ENCODE measurements around the gene GRIK4. TPM values are rescaled to one million over a fixed set of nuclear protein-coding genes. Genes with fewer than 3 reads are reported as not detected.

Gene GRIK4, protein sequence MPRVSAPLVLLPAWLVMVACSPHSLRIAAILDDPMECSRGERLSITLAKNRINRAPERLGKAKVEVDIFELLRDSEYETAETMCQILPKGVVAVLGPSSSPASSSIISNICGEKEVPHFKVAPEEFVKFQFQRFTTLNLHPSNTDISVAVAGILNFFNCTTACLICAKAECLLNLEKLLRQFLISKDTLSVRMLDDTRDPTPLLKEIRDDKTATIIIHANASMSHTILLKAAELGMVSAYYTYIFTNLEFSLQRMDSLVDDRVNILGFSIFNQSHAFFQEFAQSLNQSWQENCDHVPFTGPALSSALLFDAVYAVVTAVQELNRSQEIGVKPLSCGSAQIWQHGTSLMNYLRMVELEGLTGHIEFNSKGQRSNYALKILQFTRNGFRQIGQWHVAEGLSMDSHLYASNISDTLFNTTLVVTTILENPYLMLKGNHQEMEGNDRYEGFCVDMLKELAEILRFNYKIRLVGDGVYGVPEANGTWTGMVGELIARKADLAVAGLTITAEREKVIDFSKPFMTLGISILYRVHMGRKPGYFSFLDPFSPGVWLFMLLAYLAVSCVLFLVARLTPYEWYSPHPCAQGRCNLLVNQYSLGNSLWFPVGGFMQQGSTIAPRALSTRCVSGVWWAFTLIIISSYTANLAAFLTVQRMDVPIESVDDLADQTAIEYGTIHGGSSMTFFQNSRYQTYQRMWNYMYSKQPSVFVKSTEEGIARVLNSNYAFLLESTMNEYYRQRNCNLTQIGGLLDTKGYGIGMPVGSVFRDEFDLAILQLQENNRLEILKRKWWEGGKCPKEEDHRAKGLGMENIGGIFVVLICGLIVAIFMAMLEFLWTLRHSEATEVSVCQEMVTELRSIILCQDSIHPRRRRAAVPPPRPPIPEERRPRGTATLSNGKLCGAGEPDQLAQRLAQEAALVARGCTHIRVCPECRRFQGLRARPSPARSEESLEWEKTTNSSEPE
- total RNA-seq (0.11 and 0.45 TPM in 2 replicates), polyA plus RNA-seq (0.05 and 0.28 TPM in 2 replicates)

DNA sequence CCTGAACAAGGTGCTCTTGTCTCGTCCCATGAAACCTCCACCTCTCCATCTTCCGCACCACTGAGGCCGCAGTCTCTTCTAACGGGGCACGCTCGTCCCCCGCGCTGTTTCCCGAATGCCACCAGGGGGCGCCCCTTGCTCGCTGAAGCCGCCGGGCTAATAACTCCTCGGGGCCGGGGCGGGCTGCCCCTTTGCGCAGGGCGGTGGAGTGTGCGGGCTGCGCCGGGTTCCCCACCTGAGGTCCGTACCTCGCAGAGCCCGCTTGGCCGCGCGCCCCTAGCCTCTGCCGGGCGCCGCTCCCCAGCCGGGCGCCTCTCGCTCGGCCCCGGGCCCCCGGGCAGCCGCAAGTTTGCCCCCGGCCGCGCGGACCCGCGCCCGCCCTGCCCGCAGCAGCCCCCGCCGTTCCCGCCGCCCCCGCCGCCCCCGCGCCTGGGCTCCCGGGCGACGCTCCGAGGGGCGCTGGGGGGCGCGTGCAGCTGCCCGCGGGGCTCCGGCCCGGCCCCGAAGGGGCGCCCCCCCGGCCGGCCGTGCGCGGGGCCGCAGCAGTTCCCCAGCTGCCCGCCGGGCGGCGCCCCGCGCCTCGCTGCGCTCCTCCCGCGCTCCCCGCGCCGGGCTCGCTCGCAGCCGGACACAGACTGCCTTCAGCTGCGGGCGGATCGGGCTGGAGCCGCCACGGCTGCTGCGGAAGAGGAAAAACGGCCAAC, at the start of gene GRIK4:
GRIK4 (plus strand) TSS at position 633 of the 704 bp plus-strand sequence. CDS start 148,571 bp downstream, outside the sequence.
- peak; percentile 82 to 93 for DNase-seq (ENCODE audit: low read depth in 1 of 2, low spot score in 1 of 2)
- H3K4me1 ChIP-seq (ENCODE audit: low read depth): peaks cover 2% of the 10 kb centered on the region
- H3K4me3 ChIP-seq: peak within 1 kb of the TSS; percentile 54
- no peaks in the 10 kb centered on the region for H3K9me3 ChIP-seq (ENCODE audit: low read depth)
- H3K36me3 ChIP-seq: no peaks in the 10 kb centered on the region
- peaks cover 81% of the 10 kb centered on the region for H3K27me3 ChIP-seq
- H3K27ac ChIP-seq: no peak within 1 kb of the TSS
- TF ChIP-seq, protein P1, sequence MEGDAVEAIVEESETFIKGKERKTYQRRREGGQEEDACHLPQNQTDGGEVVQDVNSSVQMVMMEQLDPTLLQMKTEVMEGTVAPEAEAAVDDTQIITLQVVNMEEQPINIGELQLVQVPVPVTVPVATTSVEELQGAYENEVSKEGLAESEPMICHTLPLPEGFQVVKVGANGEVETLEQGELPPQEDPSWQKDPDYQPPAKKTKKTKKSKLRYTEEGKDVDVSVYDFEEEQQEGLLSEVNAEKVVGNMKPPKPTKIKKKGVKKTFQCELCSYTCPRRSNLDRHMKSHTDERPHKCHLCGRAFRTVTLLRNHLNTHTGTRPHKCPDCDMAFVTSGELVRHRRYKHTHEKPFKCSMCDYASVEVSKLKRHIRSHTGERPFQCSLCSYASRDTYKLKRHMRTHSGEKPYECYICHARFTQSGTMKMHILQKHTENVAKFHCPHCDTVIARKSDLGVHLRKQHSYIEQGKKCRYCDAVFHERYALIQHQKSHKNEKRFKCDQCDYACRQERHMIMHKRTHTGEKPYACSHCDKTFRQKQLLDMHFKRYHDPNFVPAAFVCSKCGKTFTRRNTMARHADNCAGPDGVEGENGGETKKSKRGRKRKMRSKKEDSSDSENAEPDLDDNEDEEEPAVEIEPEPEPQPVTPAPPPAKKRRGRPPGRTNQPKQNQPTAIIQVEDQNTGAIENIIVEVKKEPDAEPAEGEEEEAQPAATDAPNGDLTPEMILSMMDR (IDR thresholded peaks at IDR 0.05; ENCODE audit: low read depth, low read length): peak; percentile 94

DNA sequence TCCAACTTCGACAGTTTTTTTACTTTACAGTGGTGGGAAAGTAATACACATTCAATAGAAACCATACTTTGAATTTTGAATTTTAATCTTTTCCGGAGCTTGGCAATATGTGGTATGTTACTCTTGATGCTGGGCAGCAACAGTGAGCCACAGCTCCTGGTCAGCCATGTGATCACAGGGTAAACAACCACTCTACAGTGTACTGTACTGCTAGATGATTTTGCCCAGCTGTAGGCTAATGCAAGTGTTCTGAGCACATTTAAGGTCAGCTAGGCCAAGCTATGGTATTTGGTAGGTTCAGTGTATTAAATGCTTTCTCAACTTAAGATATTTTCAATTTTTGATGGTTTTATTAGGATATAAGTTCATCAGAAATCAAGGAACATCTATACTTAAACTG, 48.7 kb upstream of the GRIK4 start:
- no peak for DNase-seq (ENCODE audit: low read depth in 1 of 2, low spot score in 1 of 2)
- H3K27me3 ChIP-seq: no peaks in the 10 kb centered on the region
- no peaks in the 10 kb centered on the region for H3K9me3 ChIP-seq (ENCODE audit: low read depth)
- H3K4me1 ChIP-seq (ENCODE audit: low read depth): no peaks in the 10 kb centered on the region
- TF ChIP-seq, protein P1 (IDR thresholded peaks at IDR 0.05; ENCODE audit: low read depth, low read length): no peak
- H3K4me3 ChIP-seq: no peak overlapping the region
- H3K36me3 ChIP-seq: peaks cover 79% of the 10 kb centered on the region
- H3K27ac ChIP-seq: no peak overlapping the region

DNA sequence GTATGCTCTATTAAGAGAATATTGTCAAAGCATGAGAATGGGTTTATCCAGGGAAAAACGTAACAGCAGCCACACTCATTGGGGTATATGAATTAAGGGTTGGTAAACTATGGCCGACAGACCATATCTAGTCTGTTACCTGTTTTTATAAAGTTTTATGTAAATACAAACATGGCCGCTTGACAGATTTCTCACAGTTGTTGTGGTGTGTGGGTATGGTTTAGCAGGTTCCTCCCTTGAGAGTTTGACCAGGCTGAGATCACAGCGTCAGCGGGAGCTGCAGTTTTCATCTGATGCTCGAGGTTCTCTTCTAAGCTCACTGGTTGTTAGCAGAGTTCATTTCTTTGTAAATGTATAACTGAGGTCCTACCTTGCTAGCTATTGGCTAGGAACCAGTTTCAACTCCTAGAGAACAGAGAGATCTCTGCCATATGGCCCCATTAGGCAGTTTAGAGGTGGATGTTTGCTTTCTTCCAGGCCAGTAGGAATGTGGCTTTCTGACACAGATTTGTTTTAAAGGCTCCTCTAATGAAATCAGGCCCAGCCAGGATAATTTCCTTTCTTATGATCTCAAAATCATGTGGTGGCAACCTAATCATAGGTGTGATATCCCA, 45.5 kb upstream of the GRIK4 start:
- Histone ChIP-seq H3K27me3 (no peaks in the 10 kb centered on the region), H3K36me3 (peaks cover 78% of the 10 kb centered on the region), H3K4me1 (ENCODE audit: low read depth) (no peaks in the 10 kb centered on the region), H3K27ac (no peak overlapping the region), H3K9me3 (ENCODE audit: low read depth) (no peaks in the 10 kb centered on the region), H3K4me3 (no peak overlapping the region)
- DNase-seq (ENCODE audit: low read depth in 1 of 2, low spot score in 1 of 2): no peak
- TF ChIP-seq, protein P1 (IDR thresholded peaks at IDR 0.05; ENCODE audit: low read depth, low read length): no peak

DNA sequence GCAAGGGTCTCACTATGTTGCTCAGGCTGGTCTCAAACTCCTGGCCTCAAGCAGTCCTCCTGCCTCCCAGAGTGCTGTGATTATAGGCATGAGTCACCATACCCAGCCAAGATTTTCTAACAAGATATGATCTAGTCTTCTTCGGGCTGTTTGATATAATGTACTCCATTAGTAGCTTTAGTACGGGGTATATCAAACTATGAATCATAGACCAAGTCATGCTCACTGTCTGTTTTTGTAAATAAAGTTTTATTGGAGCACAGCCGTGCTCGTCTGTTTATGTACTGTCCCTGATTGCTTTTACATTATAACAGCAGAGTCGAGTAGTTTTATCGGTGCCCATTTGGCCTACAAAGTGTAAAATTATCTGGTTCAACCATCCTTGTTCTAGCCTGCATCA, 43.9 kb upstream of the GRIK4 start:
- no peaks in the 10 kb centered on the region for H3K9me3 ChIP-seq (ENCODE audit: low read depth)
- no peak overlapping the region for H3K27ac ChIP-seq
- H3K4me3 ChIP-seq: no peak overlapping the region
- no peak for DNase-seq (ENCODE audit: low read depth in 1 of 2, low spot score in 1 of 2)
- peaks cover 72% of the 10 kb centered on the region for H3K36me3 ChIP-seq
- TF ChIP-seq, protein P1 (IDR thresholded peaks at IDR 0.05; ENCODE audit: low read depth, low read length): no peak
- no peaks in the 10 kb centered on the region for H3K4me1 ChIP-seq (ENCODE audit: low read depth)
- H3K27me3 ChIP-seq: no peaks in the 10 kb centered on the region

DNA sequence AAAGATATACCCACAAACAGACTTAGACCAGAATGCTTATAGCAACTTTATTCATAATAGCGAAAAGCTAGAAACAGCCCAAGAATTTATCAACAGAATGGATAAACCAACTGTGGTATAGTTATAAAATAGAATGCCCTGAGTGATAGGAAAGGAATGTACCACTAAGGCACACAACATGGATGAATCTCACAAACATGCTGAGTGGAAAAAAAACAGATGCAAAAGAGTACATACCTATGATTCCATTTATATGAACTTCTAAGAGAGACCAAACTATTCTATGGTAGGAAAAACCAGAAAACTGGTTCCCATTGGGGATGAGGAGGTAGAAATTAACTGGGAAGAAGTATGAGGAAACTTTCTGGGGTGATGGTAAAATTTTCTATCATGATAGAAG, 40.4 kb upstream of the GRIK4 start:
- TF ChIP-seq, protein P1 (IDR thresholded peaks at IDR 0.05; ENCODE audit: low read depth, low read length): no peak
- H3K36me3 ChIP-seq: peaks cover 64% of the 10 kb centered on the region

More for the DNA sequence above, 40.4 kb upstream of the GRIK4 start:
- no peaks in the 10 kb centered on the region for H3K27me3 ChIP-seq
- DNase-seq (ENCODE audit: low read depth in 1 of 2, low spot score in 1 of 2): peak in 1 of 2 donors; percentile 39
- H3K4me1 ChIP-seq (ENCODE audit: low read depth): no peaks in the 10 kb centered on the region
- no peaks in the 10 kb centered on the region for H3K9me3 ChIP-seq (ENCODE audit: low read depth)
- H3K27ac ChIP-seq: no peak overlapping the region
- H3K4me3 ChIP-seq: no peak overlapping the region
